SU-DHL-6 (cell line): Measurements from ENCODE around the gene GPT2.

Experiments
- EZH2phosphoT487 ChIP-seq: fragments of 200-600 bp; sonication (generic), shearing (Covaris generic); conservative IDR thresholded peaks from 2 replicates; pipeline ENCODE4 v1.6.1; 2018; ENCODE audit warnings: mild to moderate bottlenecking, antibody characterized with exemption, low read length, moderate library complexity, mixed read lengths
- TF ChIP-seq, protein P1 (sequence below): fragments of 200-600 bp; sonication (generic); IDR thresholded peaks from one replicate; pipeline ENCODE4 v1.5.1; 2017; ENCODE audit warnings: antibody characterized with exemption, mild to moderate bottlenecking, low read length, moderate library complexity; ENCODE audit not compliant: insufficient read depth, poor library complexity, severe bottlenecking

DNA sequence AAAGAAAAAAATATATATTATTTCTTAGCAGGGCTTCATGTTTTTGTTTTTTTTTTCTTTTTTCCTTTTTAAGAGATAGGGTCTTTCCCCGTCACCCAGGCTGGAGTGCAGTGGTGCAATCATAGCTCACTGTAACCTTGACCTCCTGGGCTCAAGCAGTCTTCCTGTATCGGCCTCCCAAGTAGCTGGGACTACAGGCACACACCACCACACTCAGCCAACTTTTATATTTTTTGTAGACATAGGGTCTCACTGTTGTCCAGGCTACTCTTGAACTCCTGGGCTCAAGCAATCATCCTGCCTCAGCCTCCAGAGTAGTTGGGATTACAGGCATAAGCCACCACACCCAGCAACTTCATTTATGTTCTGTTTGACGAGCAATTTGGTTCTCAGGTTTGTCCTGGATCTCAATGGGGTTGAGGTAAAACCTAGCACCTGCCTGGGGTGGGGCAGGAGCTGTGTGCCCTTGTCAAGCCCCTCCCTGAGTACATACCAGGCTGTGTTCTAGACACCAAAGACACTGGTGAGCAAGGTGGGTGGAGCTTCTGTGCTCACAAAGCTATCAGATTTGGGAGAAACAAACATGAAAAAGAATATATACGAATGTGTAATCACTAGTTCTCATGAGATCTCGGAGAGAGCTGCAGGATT, 19.2 kb downstream of the GPT2 start:
- TF ChIP-seq, protein P1, sequence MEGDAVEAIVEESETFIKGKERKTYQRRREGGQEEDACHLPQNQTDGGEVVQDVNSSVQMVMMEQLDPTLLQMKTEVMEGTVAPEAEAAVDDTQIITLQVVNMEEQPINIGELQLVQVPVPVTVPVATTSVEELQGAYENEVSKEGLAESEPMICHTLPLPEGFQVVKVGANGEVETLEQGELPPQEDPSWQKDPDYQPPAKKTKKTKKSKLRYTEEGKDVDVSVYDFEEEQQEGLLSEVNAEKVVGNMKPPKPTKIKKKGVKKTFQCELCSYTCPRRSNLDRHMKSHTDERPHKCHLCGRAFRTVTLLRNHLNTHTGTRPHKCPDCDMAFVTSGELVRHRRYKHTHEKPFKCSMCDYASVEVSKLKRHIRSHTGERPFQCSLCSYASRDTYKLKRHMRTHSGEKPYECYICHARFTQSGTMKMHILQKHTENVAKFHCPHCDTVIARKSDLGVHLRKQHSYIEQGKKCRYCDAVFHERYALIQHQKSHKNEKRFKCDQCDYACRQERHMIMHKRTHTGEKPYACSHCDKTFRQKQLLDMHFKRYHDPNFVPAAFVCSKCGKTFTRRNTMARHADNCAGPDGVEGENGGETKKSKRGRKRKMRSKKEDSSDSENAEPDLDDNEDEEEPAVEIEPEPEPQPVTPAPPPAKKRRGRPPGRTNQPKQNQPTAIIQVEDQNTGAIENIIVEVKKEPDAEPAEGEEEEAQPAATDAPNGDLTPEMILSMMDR = no peak
- no peak for TF ChIP-seq EZH2phosphoT487
